ENCODE measurements around the gene PITX1.
"Not testable (repeated sequence)": the region's sequence is repeated elsewhere in the genome, so short reads cannot be mapped to it uniquely, and the experiment has no call there.

DNA sequence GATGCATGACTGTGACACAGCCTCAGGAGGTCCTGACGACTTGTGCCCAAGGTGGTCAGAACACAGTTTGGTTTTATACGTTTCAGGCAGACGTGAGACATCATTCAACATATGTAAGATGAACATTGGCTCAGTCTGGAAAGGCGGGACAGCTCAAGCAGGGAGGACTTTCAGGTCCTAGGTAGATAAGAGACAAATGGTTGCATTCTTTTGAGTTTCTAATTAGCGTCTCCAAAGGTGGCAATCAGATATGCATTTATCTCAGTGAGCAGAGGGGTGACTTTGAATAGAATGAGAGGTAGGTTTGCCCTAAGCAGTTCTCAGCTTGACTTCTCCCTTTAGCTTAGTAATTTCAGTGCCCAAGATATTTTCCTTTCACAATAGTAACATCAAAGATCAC is 43.8 kb downstream of the PITX1 start:
- TF ChIP-seq EZH2phosphoT487 (IDR thresholded peaks at IDR 0.05; ENCODE audit: insufficient read depth, low read depth); EZH2 (IDR thresholded peaks at IDR 0.05; ENCODE audit: insufficient read depth, poor library complexity, severe bottlenecking): not testable (repeated sequence)
